Ovary (tissue), 9 donors: ENCODE data around the gene TOPAZ1. TPM values are rescaled to one million over a fixed set of nuclear protein-coding genes. Genes with fewer than 3 reads are reported as not detected.

ENCODE experiments used
- DNase-seq, 5 donors: peaks; one replicate each; pipeline ENCODE4 v3.0.0-alpha.2; 2019 to 2020
- H3K27ac ChIP-seq, 2 donors: fragments of 200-600 bp; one replicate each; pipeline versions ENCODE4 v1.5.1 to v1.8.0; 2019 to 2022
- H3K27me3 ChIP-seq: fragments of 200-600 bp; one replicate; pipeline ENCODE4 v1.8.0; 2022
- H3K36me3 ChIP-seq: fragments of 200-600 bp; sonication (generic); one replicate; pipeline ENCODE4 v1.5.1; 2019
- H3K4me1 ChIP-seq: one replicate; pipeline ENCODE4 v1.8.1; 2013; ENCODE audit warnings: mild to moderate bottlenecking, moderate library complexity; ENCODE audit not compliant: insufficient read depth
- H3K4me3 ChIP-seq: fragments of 200-600 bp; sonication (generic); one replicate; pipeline ENCODE4 v1.5.1; 2017
- H3K9me3 ChIP-seq, 2 donors: fragments of 200-600 bp in 1 of 2; sonication (generic) in 1 of 2; one replicate each; pipeline versions ENCODE4 v1.5.1 to v1.8.1; 2013 to 2019; ENCODE audit warnings: mild to moderate bottlenecking in 1 of 2, moderate library complexity in 1 of 2
- EP300 ChIP-seq: sonication (generic); formaldehyde crosslinking; IDR thresholded peaks from one replicate; pipeline ENCODE4 v1.6.1; 2017; ENCODE audit warnings: antibody characterized with exemption
- POLR2A ChIP-seq: fragments of 450-650 bp; IDR thresholded peaks from one replicate; pipeline ENCODE4 v1.6.1; 2017; ENCODE audit warnings: antibody characterized with exemption, mild to moderate bottlenecking, moderate library complexity
- WGBS, 3 donors: extraction: QIAGEN DNeasy Blood & Tissue Kit in 1 of 3; methylation state at CpG; one replicate each; pipeline versions ENCODE4 v1.1.5 to v1.1.7; 2013 to 2017; 5-methylcytosine and 5-hydroxymethylcytosine counted together
- intact Hi-C, 4 donors: fragments of 100-400 bp; cut with DNase I; formaldehyde crosslinking; loops; one replicate each; pipeline versions ENCODE4 v1.11.0 to v1.15.1; 2022 to 2023
- polyA plus RNA-seq, 2 donors: library from polyadenylated mRNA; stranded (reverse); fragments of 200-250 nt in 1 of 2; fragments of 350-450 nt in 1 of 2; fragmentation: Illumina TruSeq in 1 of 2; extraction: RNeasy Lipid Tissue Mini Kit (QIAGEN cat#74804) in 1 of 2; gene quantifications; one replicate each; pipeline ENCODE4 v1.2.3, GENCODE V29; 2013 to 2014
- total RNA-seq, 7 donors: library from RNA; depleted of rRNA in 2 of 7; stranded (reverse); fragments of >200 nt in 2 of 7; fragmentation: NEBNext Ultra II Directional in 3 of 7; extraction: Animal tissue kit (Norgen Biotek cat#: 25700) in 3 of 7; gene quantifications; one replicate each; pipeline versions ENCODE4 v1.1.0 to v1.2.4, GENCODE V29; 2016 to 2023
- TF ChIP-seq, protein P1 (sequence below), 3 donors: fragments of 450-650 bp in 2 of 3; fragments of 200-600 bp in 1 of 3; IDR thresholded peaks; one replicate each; pipeline versions ENCODE4 v1.5.1 to v1.8.0; 2016 to 2022; ENCODE audit warnings: antibody characterized with exemption in 3 of 3, mild to moderate bottlenecking in 1 of 3
- donor health status: DM: no; HTN: no; CAD: no; lungs with moderate emphysema.
- donor health status: DM: no; HTN: no; CAD: no.
- donor health status: Bipolar disorder and iron deficiency.
- donor health status: DM: yes; HTN: yes; CAD: no.
- donor health status: DM: no; HTN: no; CAD: no.
- donor health status: DM: yes; HTN: yes; CAD: no.

TOPAZ1 gene
- total and polyA plus RNA-seq, 9 donors, result 0.02 TPM; not detected in 8

- 41 to 70% (median 49%) methylated on average over 2 of the region's 2 CpGs for WGBS, 3 donors
- TF ChIP-seq, protein P1, sequence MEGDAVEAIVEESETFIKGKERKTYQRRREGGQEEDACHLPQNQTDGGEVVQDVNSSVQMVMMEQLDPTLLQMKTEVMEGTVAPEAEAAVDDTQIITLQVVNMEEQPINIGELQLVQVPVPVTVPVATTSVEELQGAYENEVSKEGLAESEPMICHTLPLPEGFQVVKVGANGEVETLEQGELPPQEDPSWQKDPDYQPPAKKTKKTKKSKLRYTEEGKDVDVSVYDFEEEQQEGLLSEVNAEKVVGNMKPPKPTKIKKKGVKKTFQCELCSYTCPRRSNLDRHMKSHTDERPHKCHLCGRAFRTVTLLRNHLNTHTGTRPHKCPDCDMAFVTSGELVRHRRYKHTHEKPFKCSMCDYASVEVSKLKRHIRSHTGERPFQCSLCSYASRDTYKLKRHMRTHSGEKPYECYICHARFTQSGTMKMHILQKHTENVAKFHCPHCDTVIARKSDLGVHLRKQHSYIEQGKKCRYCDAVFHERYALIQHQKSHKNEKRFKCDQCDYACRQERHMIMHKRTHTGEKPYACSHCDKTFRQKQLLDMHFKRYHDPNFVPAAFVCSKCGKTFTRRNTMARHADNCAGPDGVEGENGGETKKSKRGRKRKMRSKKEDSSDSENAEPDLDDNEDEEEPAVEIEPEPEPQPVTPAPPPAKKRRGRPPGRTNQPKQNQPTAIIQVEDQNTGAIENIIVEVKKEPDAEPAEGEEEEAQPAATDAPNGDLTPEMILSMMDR (IDR thresholded peaks at IDR 0.05), result no peak
- TF ChIP-seq POLR2A (no peak), EP300 (no peak)
- Histone ChIP-seq H3K36me3 (no peaks in the 10 kb centered on the region), H3K27me3 (no peaks in the 10 kb centered on the region), H3K9me3 (no peaks in the 10 kb centered on the region), H3K27ac (no peak overlapping the region), H3K4me3 (no peak overlapping the region), H3K4me1 (no peaks in the 10 kb centered on the region)
- intact Hi-C loops, result no loop called here
- DNase-seq, result no peak
Observed at GRCh38 chr3:44224131-44224530, 17.6 kb upstream of the TOPAZ1 start.

DNA sequence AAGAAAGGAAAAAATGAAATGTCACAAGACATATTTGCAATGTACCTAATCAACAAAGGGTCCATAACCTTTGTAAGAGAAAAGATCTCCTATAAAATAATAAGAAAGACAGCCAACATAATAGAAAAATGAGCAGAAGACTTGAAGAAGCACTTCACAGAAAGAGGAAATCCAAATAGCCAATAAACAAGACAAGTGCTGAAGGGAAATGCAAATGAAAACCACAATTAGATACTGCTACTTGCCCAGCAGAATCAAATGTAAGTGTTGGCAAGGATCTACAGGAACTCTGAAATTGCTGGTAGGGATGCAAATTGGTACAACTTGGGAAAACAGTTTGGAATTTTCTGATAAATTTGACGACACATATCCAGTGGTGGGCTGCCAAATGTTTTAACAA lies 15.1 kb upstream of the TOPAZ1 start:
- TF ChIP-seq POLR2A (no peak), EP300 (no peak)
- TF ChIP-seq, protein P1 (IDR thresholded peaks at IDR 0.05), result no peak
- intact Hi-C loops, result no loop called here
- WGBS, 3 donors, result 27 to 58% (median 43%) methylated on average over 1 of the region's 1 CpG

DNA sequence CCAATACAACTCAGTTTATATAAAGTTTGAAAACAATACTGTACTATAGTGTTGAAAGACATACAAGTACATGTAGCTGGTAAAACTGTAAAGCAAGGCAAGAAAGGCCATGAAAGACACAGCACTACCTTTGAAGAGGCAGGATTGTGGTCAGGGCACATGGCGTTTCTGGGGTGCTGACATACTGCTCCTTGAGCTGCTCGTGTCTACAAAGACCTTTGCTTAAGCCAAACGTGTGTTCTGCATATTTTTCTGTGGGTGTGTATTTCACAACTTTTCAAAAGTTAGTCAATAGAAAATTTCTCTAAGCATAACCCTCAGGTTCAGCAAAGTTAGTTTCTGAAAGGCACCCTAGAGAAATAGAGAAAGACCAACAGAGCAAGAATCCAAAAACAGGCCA lies 14.1 kb upstream of the TOPAZ1 start:
- no peak for DNase-seq
- 68 to 76% (median 70%) methylated on average over 3 of the region's 3 CpGs for WGBS, 3 donors
- no peaks in the 10 kb centered on the region for H3K4me1 ChIP-seq
- TF ChIP-seq, protein P1 (IDR thresholded peaks at IDR 0.05), result no peak
- no peak for TF ChIP-seq POLR2A
- no peak for TF ChIP-seq EP300
- H3K4me3 ChIP-seq, result no peak overlapping the region
- no peaks in the 10 kb centered on the region for H3K36me3 ChIP-seq
- intact Hi-C loops, result no loop called here
- H3K27me3 ChIP-seq, result no peaks in the 10 kb centered on the region
- no peak overlapping the region for H3K27ac ChIP-seq
- H3K9me3 ChIP-seq, result no peaks in the 10 kb centered on the region

More for the DNA sequence above, 15.1 kb upstream of the TOPAZ1 start:
- Histone ChIP-seq H3K36me3 (no peaks in the 10 kb centered on the region), H3K27me3 (no peaks in the 10 kb centered on the region), H3K4me3 (no peak overlapping the region), H3K27ac (no peak overlapping the region), H3K9me3 (no peaks in the 10 kb centered on the region), H3K4me1 (no peaks in the 10 kb centered on the region)
- no peak for DNase-seq

- no peaks in the 10 kb centered on the region for H3K27me3 ChIP-seq
- 79 to 85% (median 83%) methylated on average over 4 of the region's 4 CpGs for WGBS, 3 donors
- H3K4me1 ChIP-seq, result no peaks in the 10 kb centered on the region
- no peak overlapping the region for H3K27ac ChIP-seq
- TF ChIP-seq EP300 (no peak), POLR2A (no peak)
- TF ChIP-seq, protein P1 (IDR thresholded peaks at IDR 0.05), result no peak
- intact Hi-C loops, result no loop called here
- DNase-seq, result no peak
- no peaks in the 10 kb centered on the region for H3K9me3 ChIP-seq
- H3K4me3 ChIP-seq, result no peak overlapping the region
- H3K36me3 ChIP-seq, result no peaks in the 10 kb centered on the region
Observed at GRCh38 chr3:44228900-44229299, 12.8 kb upstream of the TOPAZ1 start.
